GM21786 (cell line): Measurements from ENCODE around the gene RAB35.

Source experiments
- ATAC-seq: cut with Tn5 transposase; IDR thresholded peaks from one replicate; pipeline ENCODE4 v1.9.1; 2021; ENCODE audit not compliant: unreplicated experiment

RAB35 gene

GRCh38 chr12:120109570-120110267 lies 6.8 kb downstream of the RAB35 start:
- ATAC-seq, result no peak

- no peak for ATAC-seq
Observed at GRCh38 chr12:120106151-120106550, 10.4 kb downstream of the RAB35 start.

- no peak for ATAC-seq
Observed at GRCh38 chr12:120103371-120103770, 13.2 kb downstream of the RAB35 start.

GRCh38 chr12:120103044-120103338 lies 13.6 kb downstream of the RAB35 start:
- no peak for ATAC-seq

- ATAC-seq, result no peak
Observed at GRCh38 chr12:120102189-120103043, 14.1 kb downstream of the RAB35 start.

GRCh38 chr12:120101617-120102016 lies 14.9 kb downstream of the RAB35 start:
- no peak for ATAC-seq

GRCh38 chr12:120101182-120101581 lies 15.4 kb downstream of the RAB35 start:
- ATAC-seq, result no peak

GRCh38 chr12:120100630-120101029 lies 15.9 kb downstream of the RAB35 start:
- ATAC-seq, result no peak

GRCh38 chr12:120099738-120100137 lies 16.8 kb downstream of the RAB35 start:
- ATAC-seq, result no peak

- ATAC-seq, result no peak
Observed at GRCh38 chr12:120098756-120099470, 17.6 kb downstream of the RAB35 start.

GRCh38 chr12:120096671-120097202 lies 19.8 kb downstream of the RAB35 start:
- ATAC-seq, result no peak

GRCh38 chr12:120095736-120096135 lies 20.8 kb downstream of the RAB35 start:
- no peak for ATAC-seq

GRCh38 chr12:120095331-120095730 lies 21.2 kb downstream of the RAB35 start:
- ATAC-seq, result no peak

GRCh38 chr12:120094485-120094884 lies 22.1 kb downstream of the RAB35 start:
- no peak for ATAC-seq

- ATAC-seq, result no peak
Observed at GRCh38 chr12:120093592-120094355, 22.8 kb downstream of the RAB35 start.

- no peak for ATAC-seq
Observed at GRCh38 chr12:120093336-120093591, 23.3 kb downstream of the RAB35 start.

- ATAC-seq, result no peak
Observed at GRCh38 chr12:120092551-120093335, 23.8 kb downstream of the RAB35 start.

GRCh38 chr12:120091371-120092090 lies 25.0 kb downstream of the RAB35 start:
- ATAC-seq, result no peak

GRCh38 chr12:120090626-120091295 lies 25.8 kb downstream of the RAB35 start:
- ATAC-seq, result no peak
